HepG2 (cell line): ENCODE results near the gene C14orf93. TPM values are rescaled to one million over a fixed set of nuclear protein-coding genes. Genes with fewer than 3 reads are reported as not detected.
A peak's percentile ranks its signal among the peaks of the same experiment; 100 is the strongest.

Source experiments
- ATM ChIP-seq: fragments of 450-650 bp; IDR thresholded peaks from 2 replicates; pipeline ENCODE4 v1.7.1; 2017; ENCODE audit warnings: mild to moderate bottlenecking, borderline replicate concordance
- CHD2 ChIP-seq: IDR thresholded peaks from 2 replicates; pipeline ENCODE4 v1.6.1; 2011; ENCODE audit warnings: low read depth, low read length, improper control_type of control experiment
- FOSL2 ChIP-seq: sonication (generic); formaldehyde crosslinking; IDR thresholded peaks from 2 replicates; pipeline ENCODE4 v1.4.0; 2020; ENCODE audit warnings: missing genetic modification reagents
- HIC2 ChIP-seq: sonication (generic); formaldehyde crosslinking; IDR thresholded peaks from 2 replicates; pipeline ENCODE4 v1.9.0; 2022; ENCODE audit warnings: low read depth, missing genetic modification reagents
- KDM1A ChIP-seq: IDR thresholded peaks from 2 replicates; pipeline ENCODE4 v1.6.1; 2016; ENCODE audit warnings: missing compliant biosample characterization
- KDM3A ChIP-seq: IDR thresholded peaks from 2 replicates; pipeline ENCODE4 v1.6.1; 2018; ENCODE audit warnings: low read depth, missing compliant biosample characterization
- MIER2 ChIP-seq: IDR thresholded peaks from 2 replicates; pipeline ENCODE4 v1.6.1; 2016; ENCODE audit warnings: missing biosample characterization, missing genetic modification reagents
- SRF ChIP-seq: IDR thresholded peaks from 2 replicates; pipeline ENCODE4 v1.6.1; 2011; ENCODE audit warnings: mild to moderate bottlenecking, low read depth, low read length, moderate library complexity
- TEAD3 ChIP-seq: optimal IDR thresholded peaks from 2 replicates; pipeline ENCODE3; 2016; ENCODE audit warnings: borderline replicate concordance
- TFE3 ChIP-seq: IDR thresholded peaks from 2 replicates; pipeline ENCODE4 v1.6.1; 2016
- THAP7 ChIP-seq: sonication (generic); formaldehyde crosslinking; IDR thresholded peaks from 2 replicates; pipeline ENCODE4 v1.8.1; 2023; ENCODE audit warnings: mild to moderate bottlenecking, missing genetic modification reagents
- ZBTB1 ChIP-seq: sonication (generic); formaldehyde crosslinking; IDR thresholded peaks from 2 replicates; pipeline ENCODE4 v1.4.0; 2020; ENCODE audit warnings: missing genetic modification reagents, borderline replicate concordance
- ZBTB38 ChIP-seq: sonication (generic); formaldehyde crosslinking; IDR thresholded peaks from 2 replicates; pipeline ENCODE4 v1.5.1; 2020; ENCODE audit warnings: mild to moderate bottlenecking, missing genetic modification reagents
- ZBTB42 ChIP-seq: sonication (generic); formaldehyde crosslinking; IDR thresholded peaks from 2 replicates; pipeline ENCODE4 v1.5.0; 2020; ENCODE audit warnings: mild to moderate bottlenecking, missing genetic modification reagents
- ZBTB43 ChIP-seq: sonication (generic); formaldehyde crosslinking; conservative IDR thresholded peaks from 2 replicates; pipeline ENCODE4 v1.4.0; 2020; ENCODE audit warnings: missing genetic modification reagents
- ZNF484 ChIP-seq: sonication (generic); formaldehyde crosslinking; IDR thresholded peaks from 2 replicates; pipeline ENCODE4 v1.5.1; 2020; ENCODE audit warnings: mild to moderate bottlenecking, low read depth, missing genetic modification reagents, borderline replicate concordance
- ZNF629 ChIP-seq: sonication (generic); formaldehyde crosslinking; conservative IDR thresholded peaks from 2 replicates; pipeline ENCODE4 v1.5.0; 2020; ENCODE audit warnings: missing genetic modification reagents
- ZNF639 ChIP-seq: conservative IDR thresholded peaks from 2 replicates; pipeline ENCODE4 v1.6.1; 2018; ENCODE audit warnings: missing genetic modification reagents
- ZNF674 ChIP-seq: sonication (generic); formaldehyde crosslinking; IDR thresholded peaks from 2 replicates; pipeline ENCODE4 v1.5.0; 2020; ENCODE audit warnings: low read depth, mild to moderate bottlenecking, missing genetic modification reagents
- ZNF770 ChIP-seq: sonication (generic); formaldehyde crosslinking; IDR thresholded peaks from 2 replicates; pipeline ENCODE4 v1.5.0; 2020; ENCODE audit warnings: mild to moderate bottlenecking, missing genetic modification reagents
- ZNF850 ChIP-seq: sonication (generic); formaldehyde crosslinking; conservative IDR thresholded peaks from 2 replicates; pipeline ENCODE4 v1.9.0; 2021; ENCODE audit warnings: mild to moderate bottlenecking, missing genetic modification reagents
- polyA plus RNA-seq, 8 experiments: library from polyadenylated mRNA; depleted of rRNA in 3 of 8; stranded (reverse) in 7 of 8; unstranded in 1 of 8; fragments of >200 nt; fragmentation: Illumina TruSeq in 4 of 8; extraction: Trizol in 4 of 8; gene quantifications; 2 replicates each; pipeline versions ENCODE4 v1.2.1 to v1.2.3, GENCODE V29; 2011 to 2016; ENCODE audit warnings: low read depth in 4 of 8, missing spikeins in 1 of 8, mixed read lengths in 1 of 8; ENCODE audit not compliant: insufficient read depth in 1 of 8
- total RNA-seq, 5 experiments: library from RNA; depleted of rRNA; stranded (reverse); fragments of >200 nt; fragmentation: Illumina TruSeq; extraction: Trizol; gene quantifications; 2 replicates each; pipeline ENCODE4 v1.2.3, GENCODE V29; 2016; ENCODE audit warnings: low read depth in 1 of 5

The C14orf93 gene
- total and polyA plus RNA-seq, 2 of the 13 experiments (the other 11 are each of a cell fraction or from before 2014, with no cell fraction given) = 11.4 to 22.5 TPM

GRCh38 chr14:22980672-22981089, 29.3 kb downstream of the C14orf93 start (continued):
- TF ChIP-seq TFE3 (CRISPR knock-in tag) (peak; percentile 31; the same call in 1 of the 2 replicates), ZNF674 (CRISPR knock-in tag) (no peak; the same call in 1 of the 2 replicates), CHD2 (peak; percentile 44; the same call in 1 of the 2 replicates), ZNF629 (no peak), ZNF850 (CRISPR knock-in tag) (no peak), ZNF639 (CRISPR knock-in tag) (peak; percentile 61; the same call in 1 of the 2 replicates), ZBTB42 (no peak), KDM1A (no peak), FOSL2 (CRISPR knock-in tag) (no peak), SRF (no peak), ATM (no peak), TEAD3 (CRISPR knock-in tag) (peak; percentile 98), KDM3A (CRISPR knock-in tag) (peak; percentile 49), ZBTB38 (peak; percentile 51; the same call in 1 of the 2 replicates), ZNF484 (no peak), ZBTB43 (CRISPR knock-in tag) (no peak), THAP7 (no peak), HIC2 (no peak; the same call in 1 of the 2 replicates), MIER2 (CRISPR knock-in tag) (no peak), ZBTB1 (no peak), ZNF770 (CRISPR knock-in tag) (no peak)
